Effector CD8-positive, alpha-beta T cell (primary cell): ENCODE measurements around the gene GZMA.
"Not testable (repeated sequence)": the region's sequence is repeated elsewhere in the genome, so short reads cannot be mapped to it uniquely, and the experiment has no call there.

Source experiments
- DNase-seq: peaks from one replicate; lab custom pipeline; 2025; lab: John Stamatoyannopoulos, UW
- total RNA-seq, 4 experiments: gene quantifications; one replicate each; lab custom pipeline; 2026; lab: John Stamatoyannopoulos, UW

GZMA gene
- 6.1 to 56.2 (median 24.0) reads per million in 4 experiments for total RNA-seq

- DNase-seq = peak; percentile 21
Measured at GRCh38 chr5:55102348-55102747, at the start of gene GZMA. GZMA (plus strand) TSS chr5:55102646; CDS start chr5:55102683, 37 bp downstream.

GRCh38 chr5:55055183-55055582 lies 47.3 kb upstream of the GZMA start:
- no peak for DNase-seq

- DNase-seq = no peak
Measured at GRCh38 chr5:55062039-55062779, 40.2 kb upstream of the GZMA start.

- DNase-seq = no peak
Measured at GRCh38 chr5:55063220-55063863, 39.1 kb upstream of the GZMA start.

GRCh38 chr5:55063899-55064298 lies 38.5 kb upstream of the GZMA start:
- DNase-seq = no peak

GRCh38 chr5:55064523-55064922 lies 37.9 kb upstream of the GZMA start:
- no peak for DNase-seq

- no peak for DNase-seq
Measured at GRCh38 chr5:55066277-55066676, 36.2 kb upstream of the GZMA start.

- no peak for DNase-seq
Measured at GRCh38 chr5:55070968-55071367, 31.5 kb upstream of the GZMA start.

GRCh38 chr5:55071413-55071812 lies 31.0 kb upstream of the GZMA start:
- DNase-seq = no peak

GRCh38 chr5:55072666-55073065 lies 29.8 kb upstream of the GZMA start:
- DNase-seq = no peak

- DNase-seq = no peak
Measured at GRCh38 chr5:55073211-55073610, 29.2 kb upstream of the GZMA start.

- no peak for DNase-seq
Measured at GRCh38 chr5:55081541-55081940, 20.9 kb upstream of the GZMA start.

GRCh38 chr5:55089301-55089700 lies 13.1 kb upstream of the GZMA start:
- DNase-seq = not testable (repeated sequence)

- DNase-seq = not testable (repeated sequence)
Measured at GRCh38 chr5:55091011-55091410, 11.4 kb upstream of the GZMA start.

GRCh38 chr5:55096182-55096581 lies 6.3 kb upstream of the GZMA start:
- DNase-seq = no peak

- DNase-seq = no peak
Measured at GRCh38 chr5:55096861-55097260, 5.6 kb upstream of the GZMA start.

- not testable (repeated sequence) for DNase-seq
Measured at GRCh38 chr5:55101148-55101547, 1.3 kb upstream of the GZMA start.

GRCh38 chr5:55101556-55102276 lies 730 bp upstream of the GZMA start:
- no peak for DNase-seq

- no peak for DNase-seq
Measured at GRCh38 chr5:55104036-55104772, 1.8 kb downstream of the GZMA start.

GRCh38 chr5:55104946-55105701 lies 2.7 kb downstream of the GZMA start:
- no peak for DNase-seq

- DNase-seq = not testable (repeated sequence)
Measured at GRCh38 chr5:55105976-55106375, 3.5 kb downstream of the GZMA start.
